HS-5 (cell line): ENCODE measurements around the gene PXT1.

Experiments used
- DNase-seq: peaks from one replicate; pipeline ENCODE4 v3.0.0-alpha.2; 2012; ENCODE audit warnings: low read depth

PXT1 gene

GRCh38 chr6:36387440-36388303 lies 55.0 kb downstream of the PXT1 start, which contains the start of gene ETV7:
Gene ETV7, minus strand, starts transcription at chr6:36387669. Its CDS starts 128 bp downstream, at chr6:36387541.
- no peak for DNase-seq

- DNase-seq = no peak
Observed at GRCh38 chr6:36386495-36387439, 55.9 kb downstream of the PXT1 start.

GRCh38 chr6:36384095-36384494 lies 58.6 kb downstream of the PXT1 start:
- no peak for DNase-seq

GRCh38 chr6:36383606-36384005 lies 59.0 kb downstream of the PXT1 start:
- DNase-seq = peak; percentile 8

GRCh38 chr6:36382976-36383375 lies 59.7 kb downstream of the PXT1 start:
- no peak for DNase-seq

- no peak for DNase-seq
Observed at GRCh38 chr6:36381502-36382389, 60.9 kb downstream of the PXT1 start.

GRCh38 chr6:36380166-36380565 lies 62.5 kb downstream of the PXT1 start:
- DNase-seq = no peak

- no peak for DNase-seq
Observed at GRCh38 chr6:36378936-36379335, 63.7 kb downstream of the PXT1 start.

- no peak for DNase-seq
Observed at GRCh38 chr6:36378243-36378920, 64.3 kb downstream of the PXT1 start.

GRCh38 chr6:36377594-36377993 lies 65.1 kb downstream of the PXT1 start:
- no peak for DNase-seq

GRCh38 chr6:36376742-36377141 lies 65.9 kb downstream of the PXT1 start:
- DNase-seq = no peak

- no peak for DNase-seq
Observed at GRCh38 chr6:36376183-36376582, 66.5 kb downstream of the PXT1 start.

GRCh38 chr6:36375644-36376155 lies 67.0 kb downstream of the PXT1 start:
- DNase-seq = no peak

GRCh38 chr6:36374972-36375371 lies 67.7 kb downstream of the PXT1 start:
- no peak for DNase-seq

- no peak for DNase-seq
Observed at GRCh38 chr6:36374194-36374593, 68.5 kb downstream of the PXT1 start.

GRCh38 chr6:36373368-36374019 lies 69.2 kb downstream of the PXT1 start:
- DNase-seq = no peak

- DNase-seq = no peak
Observed at GRCh38 chr6:36372088-36372487, 70.6 kb downstream of the PXT1 start.

GRCh38 chr6:36371211-36371610 lies 71.4 kb downstream of the PXT1 start:
- no peak for DNase-seq

- DNase-seq = no peak
Observed at GRCh38 chr6:36370638-36371037, 72.0 kb downstream of the PXT1 start.
